ENCODE results near the gene CBLL2.

CBLL2 gene

DNA sequence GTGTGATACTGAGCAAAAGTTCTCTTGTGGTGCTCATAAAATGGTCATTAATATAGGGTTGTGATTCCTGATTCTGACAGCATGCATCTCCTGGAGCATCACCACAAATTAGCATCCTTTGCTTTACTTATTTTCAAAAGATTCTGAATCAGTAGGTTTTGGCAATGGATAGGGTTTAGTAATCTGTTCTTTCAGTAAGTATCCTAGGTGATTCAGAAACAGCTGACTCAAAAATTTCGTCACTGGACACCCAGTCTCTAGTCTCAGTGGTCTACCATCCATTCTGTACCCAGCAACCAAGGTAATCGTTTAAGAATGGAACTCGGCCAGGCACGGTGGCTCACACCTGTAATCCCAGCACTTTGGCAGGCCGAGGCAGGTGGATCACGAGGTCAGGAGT is 4.1 kb downstream of the CBLL2 start:
- TF ChIP-seq TEAD4 (IDR thresholded peaks at IDR 0.05) = no peak
- TF ChIP-seq MAX (IDR thresholded peaks at IDR 0.05) = no peak
- TF ChIP-seq NFIC (IDR thresholded peaks at IDR 0.05) = no peak
- TF ChIP-seq TCF12 (IDR thresholded peaks at IDR 0.05; ENCODE audit: low read depth) = no peak
- TF ChIP-seq FOXM1 (IDR thresholded peaks at IDR 0.05; ENCODE audit: borderline replicate concordance, low read depth) = no peak
- TF ChIP-seq TAF1 (IDR thresholded peaks at IDR 0.05; ENCODE audit: low read depth) = no peak
- no peak for TF ChIP-seq CEBPB (IDR thresholded peaks at IDR 0.05)
- no peak for TF ChIP-seq RAD21 (IDR thresholded peaks at IDR 0.05; ENCODE audit: low read depth)
- no peak for TF ChIP-seq EGR1 (IDR thresholded peaks at IDR 0.05)
- no peak for TF ChIP-seq ZBTB7A (IDR thresholded peaks at IDR 0.05; ENCODE audit: low read depth)
- no peak for TF ChIP-seq EP300 (IDR thresholded peaks at IDR 0.05; ENCODE audit: borderline replicate concordance)
- no peak for TF ChIP-seq YY1 (IDR thresholded peaks at IDR 0.05; ENCODE audit: low read depth)
- TF ChIP-seq USF1 (IDR thresholded peaks at IDR 0.05) = no peak

GRCh38 chrX:22278375-22278774 is 5.7 kb downstream of the CBLL2 start:
- TF ChIP-seq CEBPB (IDR thresholded peaks at IDR 0.05) (no peak), REST (IDR thresholded peaks at IDR 0.05; ENCODE audit: low read depth) (no peak), USF1 (IDR thresholded peaks at IDR 0.05) (no peak), TAF1 (IDR thresholded peaks at IDR 0.05; ENCODE audit: low read depth) (no peak), NFIC (IDR thresholded peaks at IDR 0.05) (no peak), TEAD4 (IDR thresholded peaks at IDR 0.05) (no peak), CREB1 (IDR thresholded peaks at IDR 0.05; ENCODE audit: low read depth) (no peak), RAD21 (IDR thresholded peaks at IDR 0.05; ENCODE audit: low read depth) (no peak), EP300 (IDR thresholded peaks at IDR 0.05; ENCODE audit: borderline replicate concordance) (no peak), ZBTB7A (IDR thresholded peaks at IDR 0.05; ENCODE audit: low read depth) (no peak), MAX (IDR thresholded peaks at IDR 0.05) (no peak), EGR1 (IDR thresholded peaks at IDR 0.05) (no peak), FOXM1 (IDR thresholded peaks at IDR 0.05; ENCODE audit: borderline replicate concordance, low read depth) (no peak), TCF12 (IDR thresholded peaks at IDR 0.05; ENCODE audit: low read depth) (no peak)

DNA sequence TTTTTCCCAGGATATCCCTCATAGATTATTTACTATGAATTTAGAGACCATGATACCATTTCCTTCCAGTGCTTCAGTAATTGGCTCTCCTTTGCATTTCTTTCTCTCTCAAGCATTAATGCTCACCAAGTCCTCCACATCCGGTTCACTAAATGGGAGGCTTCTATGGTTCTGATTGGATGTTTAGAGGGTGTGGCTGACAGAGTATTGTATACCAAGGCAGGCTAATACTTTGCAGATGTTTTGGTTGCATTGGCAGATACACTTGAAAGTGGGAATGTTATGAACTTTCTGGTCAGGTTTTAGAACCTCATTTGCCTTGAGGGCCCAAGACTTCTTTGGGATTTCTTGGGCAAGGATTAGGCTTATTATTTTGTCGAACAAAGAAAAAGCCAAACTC is 24.2 kb downstream of the CBLL2 start:
- TF ChIP-seq RAD21 (IDR thresholded peaks at IDR 0.05; ENCODE audit: low read depth) (no peak), TEAD4 (IDR thresholded peaks at IDR 0.05) (no peak), ZBTB7A (IDR thresholded peaks at IDR 0.05; ENCODE audit: low read depth) (no peak), TAF1 (IDR thresholded peaks at IDR 0.05; ENCODE audit: low read depth) (no peak), EP300 (IDR thresholded peaks at IDR 0.05; ENCODE audit: borderline replicate concordance) (no peak), USF1 (IDR thresholded peaks at IDR 0.05) (no peak), YY1 (IDR thresholded peaks at IDR 0.05; ENCODE audit: low read depth) (no peak), REST (IDR thresholded peaks at IDR 0.05; ENCODE audit: low read depth) (no peak), CEBPB (IDR thresholded peaks at IDR 0.05) (no peak), CREB1 (IDR thresholded peaks at IDR 0.05; ENCODE audit: low read depth) (no peak), EGR1 (IDR thresholded peaks at IDR 0.05) (no peak), TCF12 (IDR thresholded peaks at IDR 0.05; ENCODE audit: low read depth) (no peak)

DNA sequence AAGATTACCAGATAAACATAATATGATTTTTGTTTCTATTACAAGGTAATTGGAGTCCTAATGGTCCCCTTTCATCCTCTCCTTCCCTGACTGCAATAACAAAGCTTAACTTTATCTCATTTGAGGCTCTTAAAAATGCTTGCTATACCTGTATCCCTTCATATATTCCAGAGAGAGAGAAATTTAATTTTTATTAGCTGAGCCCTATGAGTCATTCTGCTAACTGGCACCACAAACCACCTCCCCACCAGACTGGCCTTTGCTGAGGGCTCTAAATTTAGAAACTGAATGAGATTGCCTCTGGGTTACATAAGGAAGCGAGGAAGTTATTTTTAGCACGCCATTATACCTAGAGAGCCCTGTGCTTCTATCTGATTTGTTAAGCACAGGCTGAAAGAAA is 27.4 kb downstream of the CBLL2 start:
- TF ChIP-seq REST (IDR thresholded peaks at IDR 0.05; ENCODE audit: low read depth) (no peak), TCF12 (IDR thresholded peaks at IDR 0.05; ENCODE audit: low read depth) (no peak), TEAD4 (IDR thresholded peaks at IDR 0.05) (no peak), CREB1 (IDR thresholded peaks at IDR 0.05; ENCODE audit: low read depth) (no peak), USF1 (IDR thresholded peaks at IDR 0.05) (no peak), RAD21 (IDR thresholded peaks at IDR 0.05; ENCODE audit: low read depth) (no peak), YY1 (IDR thresholded peaks at IDR 0.05; ENCODE audit: low read depth) (no peak), NFIC (IDR thresholded peaks at IDR 0.05) (no peak), FOXM1 (IDR thresholded peaks at IDR 0.05; ENCODE audit: borderline replicate concordance, low read depth) (no peak), CEBPB (IDR thresholded peaks at IDR 0.05) (no peak), ZBTB7A (IDR thresholded peaks at IDR 0.05; ENCODE audit: low read depth) (no peak), EP300 (IDR thresholded peaks at IDR 0.05; ENCODE audit: borderline replicate concordance) (no peak), TAF1 (IDR thresholded peaks at IDR 0.05; ENCODE audit: low read depth) (no peak), MAX (IDR thresholded peaks at IDR 0.05) (no peak), EGR1 (IDR thresholded peaks at IDR 0.05) (no peak)
